PC-9 (cell line): ENCODE measurements around the gene EXTL1. TPM values are rescaled to one million over a fixed set of nuclear protein-coding genes. Genes with fewer than 3 reads are reported as not detected.

Experiments
- BruUV-seq: library from RNA; stranded (reverse); fragments of 400-500 nt; replicated peaks from 2 replicates; lab custom pipeline; 2021; lab: Mats Ljungman, UMichigan
- CTCF ChIA-PET: fragments of 300-600 bp; sonication (Branson Sonifier 250); formaldehyde crosslinking; loops from one replicate; lab custom pipeline; 2022; ENCODE audit warnings: antibody characterized with exemption; lab: Charles Lee
- POLR2A ChIA-PET: fragments of 300-600 bp; sonication (Branson Sonifier 250); formaldehyde crosslinking; loops from one replicate; lab custom pipeline; 2022; ENCODE audit warnings: antibody characterized with exemption; ENCODE audit not compliant: unreplicated experiment; lab: Charles Lee
- DNase-seq, 2 experiments: peaks; one replicate each; pipeline versions ENCODE4 v3.0.0 to v3.0.0-alpha.2; 2015 to 2022; ENCODE audit warnings: mixed read lengths in 1 of 2
- H2AFZ ChIP-seq: fragments of 200-600 bp; sonication (generic); 2 replicates; pipeline ENCODE4 v1.8.1; 2017; ENCODE audit warnings: antibody characterized with exemption
- H3F3A ChIP-seq: fragments of 200-600 bp; sonication (generic); 2 replicates; pipeline ENCODE4 v1.8.1; 2017; ENCODE audit warnings: antibody characterized with exemption, mild to moderate bottlenecking, low read depth; ENCODE audit not compliant: insufficient read depth
- H3K27ac ChIP-seq: fragments of 200-600 bp; sonication (generic); 2 replicates; pipeline ENCODE4 v1.6.1; 2016; ENCODE audit warnings: mixed run types
- H3K27me3 ChIP-seq: fragments of 200-600 bp; sonication (generic); 2 replicates; pipeline ENCODE4 v1.6.1; 2016; ENCODE audit warnings: low read depth, mixed run types; ENCODE audit not compliant: insufficient read depth
- H3K36me3 ChIP-seq: fragments of 200-600 bp; sonication (generic); 2 replicates; pipeline ENCODE4 v1.6.1; 2016; ENCODE audit warnings: low read depth, mixed run types
- H3K4me1 ChIP-seq: fragments of 200-600 bp; sonication (generic); replicated peaks from 2 replicates; pipeline ENCODE4 v1.6.1; 2016; ENCODE audit warnings: mixed run types; ENCODE audit not compliant: insufficient read depth
- H3K4me2 ChIP-seq: fragments of 200-600 bp; sonication (generic); 2 replicates; pipeline ENCODE4 v1.6.1; 2017; ENCODE audit warnings: mixed run types
- H3K4me3 ChIP-seq: fragments of 200-600 bp; sonication (generic); 2 replicates; pipeline ENCODE4 v1.6.1; 2016; ENCODE audit warnings: mixed run types
- H3K79me2 ChIP-seq: fragments of 200-600 bp; sonication (generic); 2 replicates; pipeline ENCODE4 v1.6.1; 2017; ENCODE audit warnings: low read depth, mixed run types
- H3K9me2 ChIP-seq: fragments of 200-600 bp; sonication (generic); 2 replicates; pipeline ENCODE4 v1.8.1; 2017; ENCODE audit warnings: mild to moderate bottlenecking; ENCODE audit not compliant: insufficient read depth
- H3K9me3 ChIP-seq: fragments of 200-600 bp; sonication (generic); 2 replicates; pipeline ENCODE4 v1.8.1; 2016; ENCODE audit warnings: low read depth; ENCODE audit not compliant: insufficient read depth
- H4K20me1 ChIP-seq: fragments of 200-600 bp; sonication (generic); 2 replicates; pipeline ENCODE4 v1.8.1; 2017; ENCODE audit not compliant: insufficient read depth
- EZH2 ChIP-seq: fragments of 200-600 bp; sonication (generic); IDR thresholded peaks from 2 replicates; pipeline ENCODE4 v1.8.0; 2017; ENCODE audit warnings: antibody characterized with exemption, low read depth
- intact Hi-C: fragments of 100-400 bp; cut with micrococcal nuclease; formaldehyde crosslinking; loops from one replicate; pipeline ENCODE4 v1.10.0; 2022; ENCODE audit not compliant: unreplicated experiment
- total RNA-seq: library from RNA; stranded (reverse); gene quantifications from 2 replicates; pipeline ENCODE4 v1.2.3, GENCODE V29; 2021
- TF ChIP-seq, protein P1 (sequence below): fragments of 200-600 bp; sonication (generic); conservative IDR thresholded peaks from 2 replicates; pipeline ENCODE4 v1.6.1; 2017; ENCODE audit warnings: mixed run types, antibody characterized with exemption, mild to moderate bottlenecking, moderate library complexity

The EXTL1 gene
- total RNA-seq, 1 experiment from 2014 or later = 0.13 TPM

DNA sequence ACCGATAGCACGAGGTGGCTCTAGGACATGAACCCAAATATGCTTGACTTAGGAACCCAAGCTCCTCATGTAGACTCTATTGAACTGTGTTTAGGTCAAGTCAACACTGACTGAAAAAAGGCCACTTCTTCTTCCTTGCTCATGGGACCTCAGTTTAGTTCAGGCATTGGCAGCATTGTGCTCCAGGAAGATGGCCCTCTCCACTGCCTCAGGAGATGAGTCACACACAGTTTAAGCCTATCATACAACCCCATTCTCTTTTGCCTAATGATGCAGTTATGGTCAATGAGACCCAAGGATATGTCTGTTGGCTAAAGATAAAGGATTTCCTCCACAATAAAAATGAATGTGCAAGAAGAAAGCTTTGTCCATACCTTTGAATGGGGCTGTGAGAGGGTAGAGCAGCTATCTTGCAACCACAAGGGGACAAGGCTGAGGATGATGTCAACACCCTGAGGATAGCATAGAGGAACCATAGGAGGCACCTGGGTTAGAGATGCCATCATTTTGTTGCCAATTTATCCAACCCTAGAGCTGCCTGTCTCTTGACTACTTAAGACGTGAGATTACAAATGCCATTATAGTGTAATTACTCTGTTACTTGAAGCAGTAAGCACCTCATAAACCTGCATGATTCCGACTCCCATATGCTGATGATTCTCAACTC lies 48.9 kb downstream of the EXTL1 start:
- intact Hi-C loops = no loop called here
- Histone ChIP-seq H2AFZ (no peak overlapping the region), H3K27ac (no peak overlapping the region), H3K9me3 (no peaks in the 10 kb centered on the region), H3K27me3 (no peaks in the 10 kb centered on the region), H3K4me1 (no peaks in the 10 kb centered on the region; the same call in 1 of the 2 replicates), H3K36me3 (no peaks in the 10 kb centered on the region), H3F3A (no peaks in the 10 kb centered on the region), H3K79me2 (no peaks in the 10 kb centered on the region), H3K9me2 (no peaks in the 10 kb centered on the region), H4K20me1 (no peaks in the 10 kb centered on the region), H3K4me3 (no peak overlapping the region), H3K4me2 (no peak overlapping the region)
- CTCF ChIA-PET = interaction anchor here (0.6 kb wide), 1 partner anchor 11 kb away, joined by 16 read pairs; no protein-coding TSS in a partner anchor
- DNase-seq = no peak
- TF ChIP-seq, protein P1, sequence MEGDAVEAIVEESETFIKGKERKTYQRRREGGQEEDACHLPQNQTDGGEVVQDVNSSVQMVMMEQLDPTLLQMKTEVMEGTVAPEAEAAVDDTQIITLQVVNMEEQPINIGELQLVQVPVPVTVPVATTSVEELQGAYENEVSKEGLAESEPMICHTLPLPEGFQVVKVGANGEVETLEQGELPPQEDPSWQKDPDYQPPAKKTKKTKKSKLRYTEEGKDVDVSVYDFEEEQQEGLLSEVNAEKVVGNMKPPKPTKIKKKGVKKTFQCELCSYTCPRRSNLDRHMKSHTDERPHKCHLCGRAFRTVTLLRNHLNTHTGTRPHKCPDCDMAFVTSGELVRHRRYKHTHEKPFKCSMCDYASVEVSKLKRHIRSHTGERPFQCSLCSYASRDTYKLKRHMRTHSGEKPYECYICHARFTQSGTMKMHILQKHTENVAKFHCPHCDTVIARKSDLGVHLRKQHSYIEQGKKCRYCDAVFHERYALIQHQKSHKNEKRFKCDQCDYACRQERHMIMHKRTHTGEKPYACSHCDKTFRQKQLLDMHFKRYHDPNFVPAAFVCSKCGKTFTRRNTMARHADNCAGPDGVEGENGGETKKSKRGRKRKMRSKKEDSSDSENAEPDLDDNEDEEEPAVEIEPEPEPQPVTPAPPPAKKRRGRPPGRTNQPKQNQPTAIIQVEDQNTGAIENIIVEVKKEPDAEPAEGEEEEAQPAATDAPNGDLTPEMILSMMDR = no peak
- TF ChIP-seq EZH2 = no peak
- POLR2A ChIA-PET = no interaction called here
- BruUV-seq = no TSS peak

DNA sequence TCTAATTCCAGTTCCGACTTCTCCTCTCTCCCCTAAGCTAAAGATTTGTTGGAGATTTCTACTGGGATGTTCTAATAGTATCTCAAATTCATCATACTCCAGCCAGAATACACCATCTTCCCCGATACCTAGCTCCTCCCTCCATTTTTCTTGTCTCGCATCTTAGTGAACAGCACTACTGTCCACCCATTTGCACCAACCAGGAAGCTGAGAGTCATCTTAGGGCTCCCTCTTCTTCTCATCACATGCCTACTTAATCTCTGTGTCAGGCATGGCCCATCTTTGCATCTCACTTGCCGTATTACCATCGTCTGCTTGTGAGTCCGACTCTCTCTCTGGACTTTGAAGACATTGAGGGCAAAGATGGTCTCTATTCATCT lies 49.4 kb downstream of the EXTL1 start:
- Histone ChIP-seq H3K4me2 (no peak overlapping the region), H3K4me1 (no peaks in the 10 kb centered on the region; the same call in 1 of the 2 replicates), H3K9me3 (no peaks in the 10 kb centered on the region), H3K9me2 (no peaks in the 10 kb centered on the region), H3K27ac (no peak overlapping the region), H3K79me2 (no peaks in the 10 kb centered on the region), H4K20me1 (no peaks in the 10 kb centered on the region), H2AFZ (no peak overlapping the region), H3F3A (no peaks in the 10 kb centered on the region), H3K36me3 (no peaks in the 10 kb centered on the region), H3K4me3 (no peak overlapping the region), H3K27me3 (no peaks in the 10 kb centered on the region)
- TF ChIP-seq, protein P1 = no peak
- TF ChIP-seq EZH2 = no peak
- DNase-seq = no peak
- no TSS peak for BruUV-seq
- ChIA-PET POLR2A (no interaction called here), CTCF (interaction anchor here (0.6 kb wide), 1 partner anchor 12 kb away, joined by 16 read pairs; no protein-coding TSS in a partner anchor)
- intact Hi-C loops = no loop called here

DNA sequence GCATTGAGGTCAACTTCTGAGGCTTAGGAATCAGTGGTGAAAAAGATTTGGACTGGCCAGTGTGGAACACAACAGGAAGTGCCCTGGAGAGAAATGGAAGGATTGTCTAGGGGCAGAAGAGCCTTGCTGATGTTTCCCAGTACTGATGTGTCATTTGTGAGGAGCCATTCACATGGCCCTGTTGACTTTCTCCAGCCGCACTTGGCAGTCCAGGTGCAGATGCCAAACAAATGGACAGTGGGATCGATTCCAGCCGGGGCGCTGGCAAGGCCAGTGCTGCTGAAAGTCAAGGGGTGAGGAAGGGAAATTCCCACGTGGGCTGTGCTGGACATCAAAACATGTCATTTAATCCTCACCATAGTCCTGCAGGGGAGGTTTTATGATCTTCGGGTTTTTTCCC lies 50.7 kb downstream of the EXTL1 start:
- H2AFZ ChIP-seq = no peak overlapping the region
- no peak overlapping the region for H3K4me2 ChIP-seq
- H3K27ac ChIP-seq = no peak overlapping the region
- H3K9me3 ChIP-seq = no peaks in the 10 kb centered on the region
- H3K79me2 ChIP-seq = no peaks in the 10 kb centered on the region
- no peaks in the 10 kb centered on the region for H3K36me3 ChIP-seq
- H3F3A ChIP-seq = no peaks in the 10 kb centered on the region
- H3K27me3 ChIP-seq = no peaks in the 10 kb centered on the region
- intact Hi-C loops = no loop called here
- H3K4me1 ChIP-seq = no peaks in the 10 kb centered on the region; the same call in 1 of the 2 replicates
- CTCF ChIA-PET = no interaction called here
- POLR2A ChIA-PET = no interaction called here
- H4K20me1 ChIP-seq = no peaks in the 10 kb centered on the region
- TF ChIP-seq, protein P1 = no peak
- no peak for TF ChIP-seq EZH2
- no peak overlapping the region for H3K4me3 ChIP-seq
- no peaks in the 10 kb centered on the region for H3K9me2 ChIP-seq
- BruUV-seq = no TSS peak
- DNase-seq = no peak
